ENCODE results near the gene CTAGE4. TPM values are rescaled to one million over a fixed set of nuclear protein-coding genes. Genes with fewer than 3 reads are reported as not detected.
"Not testable (repeated sequence)": the region's sequence is repeated elsewhere in the genome, so short reads cannot be mapped to it uniquely, and the experiment has no call there.

The CTAGE4 gene
- total and polyA plus RNA-seq, 4 experiments from 2014 or later: 0.08 to 5.4 (median 5.0) TPM; not detected in 1

DNA sequence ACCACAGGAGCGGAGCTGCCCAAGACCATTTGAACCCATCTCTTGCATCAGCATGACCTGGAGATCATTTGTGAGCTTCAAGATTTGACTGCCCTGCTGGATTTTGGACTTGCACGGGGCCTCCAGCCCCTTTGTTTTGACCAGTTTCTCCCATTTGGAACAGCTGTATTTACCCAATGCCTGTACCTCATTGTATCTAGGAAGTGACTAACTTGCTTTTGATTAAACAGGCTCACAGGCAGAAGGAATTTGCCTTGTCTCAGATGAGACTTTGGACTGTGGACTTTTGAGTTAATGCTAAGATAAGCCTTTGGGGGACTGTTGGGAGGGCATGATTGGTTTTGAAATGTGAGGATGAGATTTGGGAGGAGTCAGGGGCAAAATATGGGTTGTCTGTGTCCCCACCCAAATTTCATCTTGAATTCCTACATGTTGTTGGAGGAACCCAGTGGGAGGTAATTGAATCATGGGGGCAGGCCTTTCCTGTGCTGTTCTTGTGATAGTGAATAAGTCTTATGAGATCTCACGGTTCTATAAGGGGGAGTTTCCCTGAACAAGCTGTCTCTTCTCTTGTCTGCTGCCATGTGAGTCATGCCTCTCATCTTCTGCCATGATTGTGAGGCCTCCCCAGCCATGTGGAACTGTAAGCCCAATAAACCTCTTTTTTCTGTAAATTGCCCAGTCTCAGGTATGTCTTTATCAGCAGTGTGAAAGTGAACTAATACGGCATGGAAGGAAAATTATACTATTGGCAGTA is 11.5 kb upstream of the CTAGE4 start:
- intact Hi-C loops (cut with micrococcal nuclease); DNase-seq; H3K27ac ChIP-seq (ENCODE audit: low read depth, low read length); H3K4me1 Mint-ChIP-seq; H3K4me3 ChIP-seq (ENCODE audit: low read length in 2 of 2); H3K4me3 Mint-ChIP-seq; H3K27ac Mint-ChIP-seq; POLR2A ChIA-PET (ENCODE audit: partially characterized antibody); H3K4me1 ChIP-seq (ENCODE audit: insufficient read depth, low read length); H3K27me3 Mint-ChIP-seq; H3K27me3 ChIP-seq (ENCODE audit: insufficient read depth, low read length); CTCF ChIA-PET (ENCODE audit: partially characterized antibody); H3K36me3 ChIP-seq (ENCODE audit: insufficient read depth, low read length); H3K36me3 Mint-ChIP-seq; H3K9me3 ChIP-seq (ENCODE audit: control insufficient read depth in 1 of 2, low read length in 2 of 2): not testable (repeated sequence)
- peaks cover 0 to 13% (median 8%) of the 10 kb centered on the region in 8 donors for H3K9me3 Mint-ChIP-seq

DNA sequence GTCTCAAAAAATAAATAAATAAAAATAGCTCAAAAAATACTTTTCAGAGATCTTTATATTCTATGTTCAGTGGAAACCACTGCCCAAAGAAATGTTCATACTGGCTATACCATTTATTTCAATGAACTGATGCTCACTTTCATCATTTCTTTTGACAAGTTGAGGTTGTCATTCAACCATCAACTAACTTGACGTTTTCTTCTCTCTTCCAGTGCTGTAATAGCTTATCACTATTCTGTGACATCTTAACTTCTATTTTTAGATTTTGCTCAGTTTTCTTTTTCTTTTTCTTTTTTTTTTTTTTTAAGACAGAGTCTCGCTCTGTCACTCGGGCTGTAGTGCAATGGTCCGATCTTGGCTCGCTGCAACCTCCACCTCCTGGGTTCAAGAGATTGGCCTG is 8.7 kb upstream of the CTAGE4 start:
- no peaks in the 10 kb centered on the region for H3K4me1 ChIP-seq (ENCODE audit: insufficient read depth, low read length)
- no peaks in the 10 kb centered on the region for H3K36me3 ChIP-seq (ENCODE audit: insufficient read depth, low read length)
- H3K36me3 Mint-ChIP-seq: peaks cover 0 to 6% of the 10 kb centered on the region in 2 donors
- no peak overlapping the region for H3K27ac Mint-ChIP-seq
- H3K9me3 ChIP-seq (ENCODE audit: control insufficient read depth in 1 of 2, low read length in 2 of 2): no peaks in the 10 kb centered on the region
- no peak overlapping the region for H3K4me3 ChIP-seq (ENCODE audit: low read length in 2 of 2)
- no peak overlapping the region for H3K27ac ChIP-seq (ENCODE audit: low read depth, low read length)
- H3K27me3 Mint-ChIP-seq: peaks cover 9 to 10% of the 10 kb centered on the region in 2 donors
- no peak for DNase-seq
- POLR2A ChIA-PET (ENCODE audit: partially characterized antibody): no interaction called here
- intact Hi-C loops (cut with micrococcal nuclease): no loop called here
- H3K4me1 Mint-ChIP-seq: no peaks in the 10 kb centered on the region
- H3K4me3 Mint-ChIP-seq: no peak overlapping the region
- CTCF ChIA-PET (ENCODE audit: partially characterized antibody): interaction anchor here (0.9 to 2.2 kb wide), 4 partner anchors 40 to 219 kb away, joined by 3 to 8 read pairs (median 4); no protein-coding TSS in a partner anchor
- peaks cover 0 to 13% (median 7%) of the 10 kb centered on the region in 8 donors for H3K9me3 Mint-ChIP-seq
- no peaks in the 10 kb centered on the region for H3K27me3 ChIP-seq (ENCODE audit: insufficient read depth, low read length)

DNA sequence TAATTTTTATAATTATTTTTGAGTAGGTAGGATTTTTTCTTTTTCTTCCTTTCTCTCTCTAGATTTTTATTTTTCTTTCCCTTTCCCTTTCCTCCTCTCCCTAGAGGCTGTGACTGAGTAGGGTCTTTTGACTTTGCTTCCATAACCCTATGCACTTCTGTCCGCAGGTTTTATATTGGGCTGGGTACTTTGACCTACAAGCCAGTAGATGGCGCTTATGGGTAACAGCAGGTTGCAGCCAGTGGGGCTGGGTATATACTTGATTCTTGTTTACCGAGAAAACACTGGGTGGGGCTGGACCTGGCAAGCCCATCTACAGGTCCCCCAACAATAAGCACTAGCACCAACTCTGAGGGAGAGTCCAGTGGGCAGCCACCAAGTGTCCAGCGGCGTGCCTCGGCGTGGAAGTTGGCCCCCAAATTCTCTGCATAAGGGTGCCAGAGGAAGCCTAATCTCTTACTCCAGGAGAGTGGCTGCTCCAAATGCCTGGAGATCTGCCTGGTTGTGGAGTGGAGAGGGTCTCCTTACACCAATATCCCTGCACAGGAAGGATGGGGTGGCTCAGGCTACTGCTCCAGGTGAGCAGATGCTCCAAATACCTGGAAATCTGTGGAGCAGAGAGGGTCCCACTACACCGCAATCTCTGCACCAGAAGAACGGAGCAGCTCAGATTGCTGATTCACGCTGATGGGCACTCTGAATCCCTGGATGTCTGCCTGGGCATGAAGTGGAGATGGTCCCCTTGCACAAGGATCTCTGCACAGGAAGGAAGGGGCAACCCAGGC is 4.7 kb upstream of the CTAGE4 start:
- CTCF ChIA-PET (ENCODE audit: partially characterized antibody): interaction anchor here (1.1 to 2.5 kb wide), 4 partner anchors 9 to 215 kb away, joined by 4 to 27 read pairs (median 10); no protein-coding TSS in a partner anchor
- H3K36me3 Mint-ChIP-seq; intact Hi-C loops (cut with micrococcal nuclease); H3K9me3 ChIP-seq (ENCODE audit: control insufficient read depth in 1 of 2, low read length in 2 of 2); H3K4me3 ChIP-seq (ENCODE audit: low read length in 2 of 2); H3K27ac ChIP-seq (ENCODE audit: low read depth, low read length); H3K27ac Mint-ChIP-seq; H3K4me1 Mint-ChIP-seq; H3K9me3 Mint-ChIP-seq; H3K4me3 Mint-ChIP-seq; H3K27me3 Mint-ChIP-seq; H3K4me1 ChIP-seq (ENCODE audit: insufficient read depth, low read length); H3K27me3 ChIP-seq (ENCODE audit: insufficient read depth, low read length); H3K36me3 ChIP-seq (ENCODE audit: insufficient read depth, low read length); POLR2A ChIA-PET (ENCODE audit: partially characterized antibody): not testable (repeated sequence)
- peak; percentile 38 to 57 (median 41) for DNase-seq

DNA sequence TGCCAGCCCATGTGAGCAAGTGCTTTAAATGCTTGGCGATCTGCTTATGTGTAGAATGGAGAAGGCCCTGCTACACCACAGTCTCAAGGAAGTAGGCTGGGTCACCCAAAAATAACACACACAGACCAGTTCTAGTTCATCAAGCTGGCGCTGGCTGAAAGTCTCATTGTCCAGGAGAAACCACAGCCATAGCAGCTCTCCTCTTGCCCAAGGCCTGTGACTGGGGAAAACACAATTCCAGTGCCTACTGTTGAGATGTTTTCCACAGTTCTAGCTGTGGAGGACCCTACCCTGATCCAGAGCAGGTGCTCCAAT is 4.1 kb upstream of the CTAGE4 start:
- H3K9me3 ChIP-seq (ENCODE audit: control insufficient read depth in 1 of 2, low read length in 2 of 2); H3K27ac ChIP-seq (ENCODE audit: low read depth, low read length); H3K36me3 ChIP-seq (ENCODE audit: insufficient read depth, low read length); H3K27ac Mint-ChIP-seq; intact Hi-C loops (cut with micrococcal nuclease); H3K4me1 ChIP-seq (ENCODE audit: insufficient read depth, low read length); H3K36me3 Mint-ChIP-seq; H3K9me3 Mint-ChIP-seq; CTCF ChIA-PET (ENCODE audit: partially characterized antibody); H3K4me3 Mint-ChIP-seq; H3K4me3 ChIP-seq (ENCODE audit: low read length in 2 of 2); H3K27me3 Mint-ChIP-seq; DNase-seq; H3K4me1 Mint-ChIP-seq; H3K27me3 ChIP-seq (ENCODE audit: insufficient read depth, low read length); POLR2A ChIA-PET (ENCODE audit: partially characterized antibody): not testable (repeated sequence)

DNA sequence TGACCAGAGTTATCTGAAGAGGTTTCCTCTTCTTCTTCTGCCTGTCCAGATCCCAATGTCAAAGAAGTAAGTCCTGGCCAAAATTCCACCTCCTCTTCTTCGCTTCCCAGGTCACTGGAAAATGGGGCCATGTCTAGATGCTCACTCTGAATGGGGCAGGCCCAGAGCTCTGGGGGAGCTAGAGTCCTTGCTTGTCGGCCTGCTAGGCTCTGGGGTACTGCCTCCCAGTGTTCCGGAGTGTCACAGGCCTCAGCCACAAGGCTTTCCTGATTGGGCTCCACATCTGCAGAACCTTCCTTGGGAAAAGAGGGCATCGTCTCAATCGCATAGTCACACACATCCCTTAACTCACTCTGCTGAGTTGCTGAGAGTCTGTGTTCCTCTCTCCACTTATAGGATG is 4.6 kb downstream of the CTAGE4 start:
- intact Hi-C loops (cut with micrococcal nuclease); H3K4me3 Mint-ChIP-seq; DNase-seq; H3K27ac ChIP-seq (ENCODE audit: low read depth, low read length); H3K27me3 ChIP-seq (ENCODE audit: insufficient read depth, low read length); H3K27ac Mint-ChIP-seq; H3K36me3 ChIP-seq (ENCODE audit: insufficient read depth, low read length); CTCF ChIA-PET (ENCODE audit: partially characterized antibody); H3K36me3 Mint-ChIP-seq; H3K4me1 ChIP-seq (ENCODE audit: insufficient read depth, low read length); H3K4me1 Mint-ChIP-seq; H3K9me3 Mint-ChIP-seq; H3K27me3 Mint-ChIP-seq; H3K4me3 ChIP-seq (ENCODE audit: low read length in 2 of 2); H3K9me3 ChIP-seq (ENCODE audit: control insufficient read depth in 1 of 2, low read length in 2 of 2); POLR2A ChIA-PET (ENCODE audit: partially characterized antibody): not testable (repeated sequence)

DNA sequence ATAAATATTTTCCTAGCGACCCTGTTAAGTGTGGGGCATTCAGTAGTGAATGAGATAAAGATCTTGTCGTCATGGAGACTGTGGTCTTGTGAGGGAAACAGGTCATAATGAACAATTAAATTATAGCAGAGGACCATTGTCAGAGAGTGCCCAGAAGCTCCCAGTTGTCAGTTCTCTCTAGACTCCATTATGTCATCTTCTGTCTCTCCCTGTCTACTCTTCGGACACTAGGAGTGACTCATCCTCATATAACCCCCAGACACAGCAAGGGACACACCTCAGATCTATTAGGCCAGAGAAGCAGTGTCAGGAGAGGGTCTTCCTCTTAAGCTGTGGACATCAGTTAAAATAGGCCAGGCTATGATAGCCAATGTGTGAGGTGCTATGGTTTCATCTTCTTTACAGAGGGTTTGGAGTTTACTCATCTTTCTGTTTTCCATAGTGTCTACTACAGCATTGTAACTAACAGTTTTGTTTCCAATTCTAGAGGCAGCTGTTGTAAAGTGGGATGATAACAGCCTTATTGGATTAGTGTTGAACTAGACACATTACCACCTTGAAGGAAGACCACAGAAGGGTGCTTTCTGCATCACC is 5.4 kb downstream of the CTAGE4 start:
- intact Hi-C loops (cut with micrococcal nuclease); H3K4me1 ChIP-seq (ENCODE audit: insufficient read depth, low read length); DNase-seq; H3K36me3 ChIP-seq (ENCODE audit: insufficient read depth, low read length); H3K4me3 ChIP-seq (ENCODE audit: low read length in 2 of 2); H3K27me3 ChIP-seq (ENCODE audit: insufficient read depth, low read length); H3K9me3 Mint-ChIP-seq; H3K9me3 ChIP-seq (ENCODE audit: control insufficient read depth in 1 of 2, low read length in 2 of 2); H3K4me1 Mint-ChIP-seq; H3K27ac ChIP-seq (ENCODE audit: low read depth, low read length); H3K27ac Mint-ChIP-seq; CTCF ChIA-PET (ENCODE audit: partially characterized antibody); H3K27me3 Mint-ChIP-seq; H3K4me3 Mint-ChIP-seq; H3K36me3 Mint-ChIP-seq; POLR2A ChIA-PET (ENCODE audit: partially characterized antibody): not testable (repeated sequence)

DNA sequence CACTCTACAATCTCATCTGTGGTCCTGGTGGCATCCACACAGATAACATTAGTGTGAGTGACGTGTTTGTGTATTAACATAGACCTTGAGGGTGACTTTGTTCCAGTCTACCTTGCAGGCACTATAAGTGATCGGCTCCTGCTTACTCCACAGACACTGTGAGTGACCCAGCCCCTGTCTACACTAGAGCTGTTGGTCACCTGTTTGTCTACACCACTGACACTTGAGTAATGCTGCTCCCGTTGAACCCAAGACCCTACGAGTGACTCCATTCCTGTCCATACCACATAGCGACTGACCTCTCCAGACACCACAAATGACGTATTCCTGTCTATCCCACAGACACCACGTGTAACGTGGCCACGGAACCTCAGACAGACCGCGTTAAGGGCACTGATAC is 10.5 kb downstream of the CTAGE4 start:
- H3K4me1 ChIP-seq (ENCODE audit: insufficient read depth, low read length); H3K27ac Mint-ChIP-seq; H3K36me3 ChIP-seq (ENCODE audit: insufficient read depth, low read length); DNase-seq; H3K9me3 ChIP-seq (ENCODE audit: control insufficient read depth in 1 of 2, low read length in 2 of 2); POLR2A ChIA-PET (ENCODE audit: partially characterized antibody); CTCF ChIA-PET (ENCODE audit: partially characterized antibody); H3K27me3 Mint-ChIP-seq; H3K9me3 Mint-ChIP-seq; H3K27ac ChIP-seq (ENCODE audit: low read depth, low read length); H3K4me3 Mint-ChIP-seq; H3K27me3 ChIP-seq (ENCODE audit: insufficient read depth, low read length); H3K36me3 Mint-ChIP-seq; intact Hi-C loops (cut with micrococcal nuclease); H3K4me3 ChIP-seq (ENCODE audit: low read length in 2 of 2): not testable (repeated sequence)
- H3K4me1 Mint-ChIP-seq: peaks cover 2 to 11% (median 5%) of the 10 kb centered on the region in 4 donors
